Measurements from ENCODE around the gene STYK1. TPM values are rescaled to one million over a fixed set of nuclear protein-coding genes. Genes with fewer than 3 reads are reported as not detected.
"Not testable (repeated sequence)": the region's sequence is repeated elsewhere in the genome, so short reads cannot be mapped to it uniquely, and the experiment has no call there.

Gene STYK1
- polyA plus RNA-seq, 12 donors, result 0.08 to 0.65 (median 0.23) TPM; not detected in 7

DNA sequence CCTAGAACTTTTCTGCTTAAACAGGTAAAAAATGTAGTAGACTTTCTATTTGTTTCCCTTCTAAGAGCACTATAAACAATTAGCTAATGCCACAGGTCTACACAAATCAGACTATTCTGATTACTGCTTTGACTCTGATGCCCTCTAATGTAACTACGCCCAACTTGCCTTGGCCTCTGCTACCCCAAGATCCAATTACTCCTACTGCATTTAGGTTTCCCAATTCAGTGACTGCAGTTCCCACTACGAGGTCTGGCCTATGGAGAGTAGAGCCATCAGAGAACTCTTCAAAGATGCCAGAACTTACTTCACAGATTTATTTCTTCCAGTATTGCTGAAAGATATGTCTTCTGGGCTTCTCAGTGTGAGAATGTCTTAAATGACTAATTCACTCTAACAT, 15.3 kb upstream of the STYK1 start:
- no peak for DNase-seq

GRCh38 chr12:10688042-10688441, 14.2 kb upstream of the STYK1 start:
- no peak for DNase-seq

GRCh38 chr12:10672231-10672868, 1.5 kb downstream of the STYK1 start:
- DNase-seq, result no peak

- no peak for DNase-seq
Observed at GRCh38 chr12:10669533-10669932, 4.3 kb downstream of the STYK1 start.

GRCh38 chr12:10668526-10668925, 5.3 kb downstream of the STYK1 start:
- DNase-seq, result no peak

GRCh38 chr12:10667581-10667980, 6.3 kb downstream of the STYK1 start:
- DNase-seq, result no peak

GRCh38 chr12:10664499-10664898, 9.4 kb downstream of the STYK1 start:
- DNase-seq, result no peak

DNA sequence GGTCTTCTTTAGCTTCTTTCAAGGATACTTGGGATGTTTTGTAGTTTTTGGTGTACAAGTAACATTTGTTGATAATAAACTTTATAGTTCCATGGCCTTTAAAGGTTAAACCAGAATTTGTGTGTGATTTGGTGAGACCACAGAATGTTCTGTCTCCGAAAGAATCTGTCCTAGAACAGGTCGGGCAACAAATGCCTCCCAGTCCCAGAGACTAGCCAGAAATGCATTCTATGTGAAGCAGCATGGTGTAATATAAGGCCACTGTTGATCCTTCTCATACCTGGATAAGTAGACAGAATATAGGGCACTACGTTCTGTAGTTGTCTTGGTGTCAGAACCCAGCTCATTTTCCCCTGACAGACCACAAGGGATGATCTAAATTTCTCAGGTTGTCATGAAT, 10.0 kb downstream of the STYK1 start:
- no peak for DNase-seq

DNA sequence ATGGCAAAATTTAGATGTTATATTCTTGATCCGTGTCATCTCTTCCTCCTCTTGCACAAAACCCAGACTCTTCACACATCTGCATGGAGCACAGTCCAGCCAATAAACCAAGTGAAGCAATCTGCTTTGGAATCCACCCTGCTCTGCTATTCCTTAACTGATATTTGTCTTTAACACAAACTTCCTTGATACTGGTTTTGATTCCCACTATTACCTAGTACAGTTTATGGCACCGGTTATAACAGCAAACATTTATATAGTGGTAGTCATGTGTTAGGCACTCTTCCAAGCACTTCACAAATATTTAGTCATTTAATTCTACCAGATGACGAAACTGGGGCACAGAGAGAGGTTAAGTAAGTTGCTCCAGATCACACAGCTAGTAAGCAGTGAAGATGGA, 12.5 kb downstream of the STYK1 start:
- DNase-seq, result no peak

GRCh38 chr12:10654003-10654402, 19.8 kb downstream of the STYK1 start:
- DNase-seq, result no peak

DNA sequence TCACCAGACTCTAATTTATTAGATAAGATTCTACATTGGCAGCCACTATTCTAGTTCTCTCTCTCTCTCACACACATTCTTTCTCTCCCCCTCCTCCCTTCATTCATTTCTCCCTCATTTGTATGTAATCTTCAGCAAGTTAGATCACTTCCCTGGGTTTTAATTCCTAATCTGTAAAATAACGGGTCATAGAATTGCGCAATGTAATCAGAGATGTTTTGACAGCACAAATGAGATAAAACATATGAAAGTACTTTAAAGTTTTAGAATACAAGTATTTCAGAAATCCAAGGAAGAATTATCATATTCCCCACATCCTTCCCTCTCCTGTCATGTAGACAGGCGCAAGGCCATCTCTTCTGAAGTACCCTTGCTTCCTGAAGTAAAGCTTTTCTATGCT, 21.7 kb downstream of the STYK1 start:
- no peak for DNase-seq

DNA sequence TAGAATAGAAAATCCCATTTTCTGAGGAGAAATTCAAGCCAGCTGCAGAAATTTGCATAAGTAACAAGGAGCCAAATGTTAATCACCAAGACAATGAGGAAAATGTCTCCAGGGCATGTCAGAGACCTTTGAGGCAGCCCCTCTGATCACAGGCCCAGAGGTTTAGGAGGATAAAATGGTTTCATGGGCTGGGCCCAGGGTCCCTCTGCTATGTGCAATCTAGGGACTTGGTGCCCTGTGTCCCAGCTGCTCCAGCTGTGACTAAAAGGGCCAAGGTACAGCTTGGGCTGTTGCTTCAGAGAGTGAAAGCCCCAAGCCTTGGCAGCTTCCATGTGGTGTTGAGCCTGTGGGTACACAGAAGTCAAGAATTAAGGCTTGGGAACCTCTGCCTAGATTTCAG, 27.3 kb downstream of the STYK1 start:
- not testable (repeated sequence) for DNase-seq

- no peak for DNase-seq
Observed at GRCh38 chr12:10645910-10646309, 27.9 kb downstream of the STYK1 start.

DNA sequence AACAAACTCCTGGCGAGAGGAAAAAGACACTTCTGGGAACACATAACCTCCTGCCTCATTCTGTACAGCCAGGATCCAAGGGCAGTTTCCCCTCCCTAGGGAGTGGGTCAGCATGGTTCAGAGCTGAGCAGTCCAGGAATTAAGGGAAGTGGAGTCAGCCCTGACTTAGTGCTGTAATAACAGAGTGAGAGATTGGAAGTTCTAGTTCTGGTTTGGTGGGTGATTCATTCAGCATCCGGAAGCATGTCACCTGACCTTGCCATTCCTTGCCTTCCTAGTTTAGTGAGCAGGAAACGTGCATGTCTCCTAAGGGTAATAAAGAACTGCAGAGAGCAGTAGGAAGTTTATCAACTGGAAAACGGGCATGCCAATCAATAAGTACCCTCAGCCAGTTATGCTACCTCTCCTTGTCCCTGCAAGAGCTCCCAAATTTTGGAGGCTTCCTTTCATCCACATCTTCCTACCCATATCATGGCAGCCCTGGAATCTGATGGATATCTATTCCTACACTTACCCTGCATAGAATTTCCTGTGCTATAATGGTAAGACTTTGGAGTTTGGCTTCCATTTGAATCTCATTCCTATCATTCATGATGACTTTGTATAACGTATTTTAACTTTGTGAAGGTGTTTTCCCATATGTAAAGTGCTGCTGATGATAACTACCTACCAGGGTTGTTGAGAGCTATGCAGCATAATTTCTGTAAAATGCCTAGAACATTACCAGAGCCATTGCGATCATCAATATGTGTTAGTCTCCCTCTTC, 31.9 kb downstream of the STYK1 start:
- no peak for DNase-seq

- DNase-seq, result no peak
Observed at GRCh38 chr12:10638728-10639127, 35.1 kb downstream of the STYK1 start.

- no peak for DNase-seq
Observed at GRCh38 chr12:10636611-10637010, 37.2 kb downstream of the STYK1 start.

DNA sequence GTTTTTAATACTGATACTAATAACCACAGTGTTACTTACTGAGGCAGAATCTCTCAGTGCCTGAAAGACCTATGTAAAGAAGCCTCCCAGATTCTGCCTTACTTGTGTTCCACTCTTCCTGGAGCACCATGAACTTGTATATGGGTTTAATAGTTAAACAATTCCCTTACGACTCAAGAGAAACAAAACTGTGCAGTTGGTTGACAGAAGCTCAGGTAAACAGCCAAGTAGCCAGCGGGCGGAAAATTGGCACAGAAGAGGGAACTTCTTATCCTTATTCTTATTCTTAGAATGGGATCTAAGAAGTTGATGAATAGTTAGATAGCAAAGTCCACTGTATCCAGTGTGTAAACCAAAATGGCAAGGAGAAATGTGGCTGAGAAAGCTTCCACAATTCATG, 37.7 kb downstream of the STYK1 start:
- DNase-seq, result no peak

- DNase-seq, result no peak
Observed at GRCh38 chr12:10635306-10635705, 38.5 kb downstream of the STYK1 start.

- no peak for DNase-seq
Observed at GRCh38 chr12:10634427-10634826, 39.4 kb downstream of the STYK1 start.

- DNase-seq, result no peak
Observed at GRCh38 chr12:10633541-10633940, 40.3 kb downstream of the STYK1 start.

GRCh38 chr12:10632226-10632625, 41.6 kb downstream of the STYK1 start:
- peak; percentile 47 for DNase-seq

GRCh38 chr12:10624605-10625004, 49.2 kb downstream of the STYK1 start:
- no peak for DNase-seq

GRCh38 chr12:10623131-10623530, 50.7 kb downstream of the STYK1 start:
- no peak for DNase-seq

DNA sequence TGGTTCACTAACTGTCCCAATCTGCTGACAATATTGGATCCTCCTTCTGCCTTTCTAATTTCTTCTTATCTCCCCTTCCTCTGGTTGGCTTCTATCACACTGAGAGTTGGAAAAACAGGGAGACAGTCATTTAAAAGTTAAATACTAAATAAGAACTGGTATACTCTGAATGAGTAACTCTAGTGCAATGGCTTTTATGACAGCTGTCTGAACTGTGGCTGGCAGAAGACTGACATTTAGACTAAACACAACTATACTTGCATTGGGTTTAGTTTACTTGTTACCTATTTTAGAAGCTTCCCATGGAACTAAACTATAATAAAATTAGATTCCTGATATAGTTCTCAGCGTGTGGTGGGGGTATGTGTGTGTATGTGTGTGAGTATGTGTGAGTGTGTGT, 52.6 kb downstream of the STYK1 start:
- no peak for DNase-seq

Measured in muscle of arm (tissue), 12 donors.